Upper lobe of left lung (tissue), 6 donors: Measurements from ENCODE around the gene THEMIS. TPM values are rescaled to one million over a fixed set of nuclear protein-coding genes. Genes with fewer than 3 reads are reported as not detected.

Source experiments
- ATAC-seq, 2 donors: fragments of 200-7000 bp; cut with Tn5 transposase; one replicate each; pipeline ENCODE4 v1.9.1; 2022; ENCODE audit warnings: mild to moderate bottlenecking in 2 of 2, moderate library complexity in 2 of 2; ENCODE audit not compliant: low FRiP score in 2 of 2
- DNase-seq, 2 donors: peaks; one replicate each; pipeline ENCODE4 v3.0.0-alpha.2; 2019 to 2020
- H3K27ac ChIP-seq, 4 donors: fragments of 200-600 bp; sonication (generic); one replicate each; pipeline ENCODE4 v1.5.1; 2016 to 2019
- H3K27me3 ChIP-seq, 4 donors: fragments of 200-600 bp; sonication (generic); one replicate each; pipeline ENCODE4 v1.5.1; 2017 to 2019
- H3K36me3 ChIP-seq, 4 donors: fragments of 200-600 bp; sonication (generic); one replicate each; pipeline ENCODE4 v1.5.1; 2016 to 2019
- H3K4me1 ChIP-seq, 4 donors: fragments of 200-600 bp; sonication (generic); one replicate each; pipeline ENCODE4 v1.5.1; 2018 to 2019
- H3K4me3 ChIP-seq, 4 donors: fragments of 200-600 bp; sonication (generic); one replicate each; pipeline ENCODE4 v1.5.1; 2017 to 2019; ENCODE audit warnings: mild to moderate bottlenecking in 2 of 4, moderate library complexity in 1 of 4
- H3K9me3 ChIP-seq, 4 donors: fragments of 200-600 bp; sonication (generic); one replicate each; pipeline ENCODE4 v1.5.1; 2018 to 2019
- EP300 ChIP-seq, 4 donors: sonication (generic); formaldehyde crosslinking; IDR thresholded peaks; one replicate each; pipeline ENCODE4 v1.5.1; 2017; ENCODE audit warnings: antibody characterized with exemption in 4 of 4, control low read depth in 2 of 4
- POLR2A ChIP-seq, 4 donors: fragments of 450-650 bp; IDR thresholded peaks; one replicate each; pipeline ENCODE4 v1.5.1; 2016 to 2017; ENCODE audit warnings: antibody characterized with exemption in 4 of 4, mild to moderate bottlenecking in 2 of 4
- POLR2AphosphoS5 ChIP-seq, 2 donors: sonication (generic); formaldehyde crosslinking; IDR thresholded peaks; one replicate each; pipeline ENCODE4 v1.5.1; 2017; ENCODE audit warnings: antibody characterized with exemption in 2 of 2
- WGBS, 2 donors: methylation state at CpG; one replicate each; pipeline ENCODE4 v1.1.5; 2017 to 2018; 5-methylcytosine and 5-hydroxymethylcytosine counted together
- total RNA-seq, 6 donors: library from RNA; depleted of rRNA in 4 of 6; stranded (reverse); fragments of >200 nt in 4 of 6; gene quantifications; one replicate each; pipeline versions ENCODE4 v1.1.0 to v1.2.1, GENCODE V29; 2016 to 2021
- TF ChIP-seq, protein P1 (sequence below), 6 experiments: fragments of 450-650 bp in 4 of 6; fragments of 200-600 bp in 2 of 6; sonication (generic) in 2 of 6; IDR thresholded peaks; one replicate each; pipeline ENCODE4 v1.5.1; 2016 to 2019; ENCODE audit warnings: antibody characterized with exemption in 6 of 6
- donor health status: DM: no; HTN: no; CAD: no; lungs with moderate emphysema.
- donor health status: DM: no; HTN: yes; CAD: no; lungs with severe emphysema.

THEMIS gene, protein sequence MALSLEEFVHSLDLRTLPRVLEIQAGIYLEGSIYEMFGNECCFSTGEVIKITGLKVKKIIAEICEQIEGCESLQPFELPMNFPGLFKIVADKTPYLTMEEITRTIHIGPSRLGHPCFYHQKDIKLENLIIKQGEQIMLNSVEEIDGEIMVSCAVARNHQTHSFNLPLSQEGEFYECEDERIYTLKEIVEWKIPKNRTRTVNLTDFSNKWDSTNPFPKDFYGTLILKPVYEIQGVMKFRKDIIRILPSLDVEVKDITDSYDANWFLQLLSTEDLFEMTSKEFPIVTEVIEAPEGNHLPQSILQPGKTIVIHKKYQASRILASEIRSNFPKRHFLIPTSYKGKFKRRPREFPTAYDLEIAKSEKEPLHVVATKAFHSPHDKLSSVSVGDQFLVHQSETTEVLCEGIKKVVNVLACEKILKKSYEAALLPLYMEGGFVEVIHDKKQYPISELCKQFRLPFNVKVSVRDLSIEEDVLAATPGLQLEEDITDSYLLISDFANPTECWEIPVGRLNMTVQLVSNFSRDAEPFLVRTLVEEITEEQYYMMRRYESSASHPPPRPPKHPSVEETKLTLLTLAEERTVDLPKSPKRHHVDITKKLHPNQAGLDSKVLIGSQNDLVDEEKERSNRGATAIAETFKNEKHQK
- 1 to 10 TPM; 1.5 to 7.8 (median 2.2) TPM for total RNA-seq

DNA sequence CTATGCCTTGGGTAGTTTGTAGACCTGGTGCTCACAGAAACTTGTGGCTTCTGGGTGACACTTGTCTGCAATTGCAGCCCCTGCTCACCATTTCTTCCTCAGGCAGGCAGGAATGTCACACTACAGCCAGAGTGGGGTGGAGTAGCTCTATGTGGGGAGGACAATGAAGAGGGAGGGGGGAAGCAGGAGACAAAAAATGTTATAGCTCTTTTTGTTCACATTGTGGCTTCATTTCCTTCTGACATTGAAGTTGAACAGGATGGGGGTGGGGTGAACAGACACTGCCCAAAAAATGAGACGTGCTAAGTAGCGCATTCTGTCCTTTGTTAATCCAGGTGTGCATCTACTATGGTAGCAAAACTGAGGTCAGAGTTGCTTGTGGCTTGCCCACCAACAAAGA, at the start of gene THEMIS:
TSS of gene THEMIS (minus strand) at position 124 of the 400 bp plus-strand sequence. CDS start 126 bp downstream, outside the sequence.
- DNase-seq, result no peak
- Histone ChIP-seq H3K4me1 (no peaks in the 10 kb centered on the region), H3K36me3 (no peaks in the 10 kb centered on the region), H3K27me3 (no peaks in the 10 kb centered on the region), H3K9me3 (no peaks in the 10 kb centered on the region), H3K4me3 (peak within 1 kb of the TSS in 2 of 4 donors; percentile 14), H3K27ac (peak within 1 kb of the TSS in 1 of 4 donors; percentile 32)
- ATAC-seq, result no peak
- TF ChIP-seq POLR2AphosphoS5 (IDR thresholded peaks at IDR 0.05) (no peak), EP300 (IDR thresholded peaks at IDR 0.05) (no peak), POLR2A (IDR thresholded peaks at IDR 0.05) (no peak)
- TF ChIP-seq, protein P1, sequence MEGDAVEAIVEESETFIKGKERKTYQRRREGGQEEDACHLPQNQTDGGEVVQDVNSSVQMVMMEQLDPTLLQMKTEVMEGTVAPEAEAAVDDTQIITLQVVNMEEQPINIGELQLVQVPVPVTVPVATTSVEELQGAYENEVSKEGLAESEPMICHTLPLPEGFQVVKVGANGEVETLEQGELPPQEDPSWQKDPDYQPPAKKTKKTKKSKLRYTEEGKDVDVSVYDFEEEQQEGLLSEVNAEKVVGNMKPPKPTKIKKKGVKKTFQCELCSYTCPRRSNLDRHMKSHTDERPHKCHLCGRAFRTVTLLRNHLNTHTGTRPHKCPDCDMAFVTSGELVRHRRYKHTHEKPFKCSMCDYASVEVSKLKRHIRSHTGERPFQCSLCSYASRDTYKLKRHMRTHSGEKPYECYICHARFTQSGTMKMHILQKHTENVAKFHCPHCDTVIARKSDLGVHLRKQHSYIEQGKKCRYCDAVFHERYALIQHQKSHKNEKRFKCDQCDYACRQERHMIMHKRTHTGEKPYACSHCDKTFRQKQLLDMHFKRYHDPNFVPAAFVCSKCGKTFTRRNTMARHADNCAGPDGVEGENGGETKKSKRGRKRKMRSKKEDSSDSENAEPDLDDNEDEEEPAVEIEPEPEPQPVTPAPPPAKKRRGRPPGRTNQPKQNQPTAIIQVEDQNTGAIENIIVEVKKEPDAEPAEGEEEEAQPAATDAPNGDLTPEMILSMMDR (IDR thresholded peaks at IDR 0.05), result no peak
- WGBS, 2 donors, result 72 to 73% methylated on average over 2 of the region's 2 CpGs

DNA sequence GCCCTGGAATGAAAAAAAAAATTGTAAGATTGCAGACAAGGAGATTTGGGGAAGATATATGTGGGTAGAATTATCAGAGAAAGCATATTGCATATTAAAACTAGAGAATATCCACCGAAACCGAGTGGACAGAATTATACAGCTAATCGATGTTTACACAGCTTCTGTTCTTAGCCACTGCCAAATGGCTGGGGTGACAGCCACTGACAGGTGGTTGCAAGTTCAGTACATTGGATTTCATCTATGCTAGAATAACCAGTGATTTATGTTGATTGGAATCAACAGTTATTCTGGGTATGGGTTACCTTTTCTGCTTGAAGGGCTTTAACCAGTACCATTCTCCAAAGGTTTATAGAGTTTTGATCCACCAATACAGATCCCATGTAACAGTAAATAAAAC, 48.4 kb upstream of the THEMIS start:
- DNase-seq, result no peak
- no peaks in the 10 kb centered on the region for H3K36me3 ChIP-seq
- H3K27me3 ChIP-seq, result no peaks in the 10 kb centered on the region
- H3K9me3 ChIP-seq, result no peaks in the 10 kb centered on the region
- WGBS, 2 donors, result 96 to 98% methylated on average over 3 of the region's 3 CpGs
- no peaks in the 10 kb centered on the region for H3K4me1 ChIP-seq
- no peak overlapping the region for H3K4me3 ChIP-seq
- TF ChIP-seq POLR2A (IDR thresholded peaks at IDR 0.05) (no peak), EP300 (IDR thresholded peaks at IDR 0.05) (no peak), POLR2AphosphoS5 (IDR thresholded peaks at IDR 0.05) (no peak)
- TF ChIP-seq, protein P1 (IDR thresholded peaks at IDR 0.05), result no peak
- ATAC-seq, result no peak
- H3K27ac ChIP-seq, result no peak overlapping the region

DNA sequence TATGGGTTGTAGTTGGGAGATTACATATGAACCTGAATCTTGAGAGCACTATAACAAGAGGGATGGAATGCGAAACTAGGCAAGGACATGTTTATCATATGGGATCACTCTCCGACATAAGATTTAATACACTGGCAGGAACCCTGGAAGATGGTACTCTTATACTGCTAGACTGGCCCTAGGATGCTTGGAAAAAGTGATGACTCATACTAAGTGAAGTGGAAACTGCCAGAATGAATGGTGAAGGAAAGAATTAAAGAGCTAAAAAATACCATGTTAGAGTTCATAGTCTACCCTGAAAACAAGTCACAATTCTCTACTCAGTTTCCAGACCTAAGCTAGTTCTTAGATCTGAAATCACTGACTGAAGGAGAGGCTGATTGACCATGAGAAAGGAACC, 45.5 kb upstream of the THEMIS start:
- TF ChIP-seq POLR2AphosphoS5 (IDR thresholded peaks at IDR 0.05), result no peak
- TF ChIP-seq EP300 (IDR thresholded peaks at IDR 0.05), result no peak
- TF ChIP-seq, protein P1 (IDR thresholded peaks at IDR 0.05), result no peak
- TF ChIP-seq POLR2A (IDR thresholded peaks at IDR 0.05), result no peak
- no peak for DNase-seq
- Histone ChIP-seq H3K27ac (no peak overlapping the region), H3K9me3 (no peaks in the 10 kb centered on the region), H3K4me1 (no peaks in the 10 kb centered on the region), H3K4me3 (no peak overlapping the region), H3K36me3 (no peaks in the 10 kb centered on the region), H3K27me3 (no peaks in the 10 kb centered on the region)
- ATAC-seq, result no peak
- WGBS, 2 donors, result 87 to 98% methylated on average over 2 of the region's 2 CpGs

DNA sequence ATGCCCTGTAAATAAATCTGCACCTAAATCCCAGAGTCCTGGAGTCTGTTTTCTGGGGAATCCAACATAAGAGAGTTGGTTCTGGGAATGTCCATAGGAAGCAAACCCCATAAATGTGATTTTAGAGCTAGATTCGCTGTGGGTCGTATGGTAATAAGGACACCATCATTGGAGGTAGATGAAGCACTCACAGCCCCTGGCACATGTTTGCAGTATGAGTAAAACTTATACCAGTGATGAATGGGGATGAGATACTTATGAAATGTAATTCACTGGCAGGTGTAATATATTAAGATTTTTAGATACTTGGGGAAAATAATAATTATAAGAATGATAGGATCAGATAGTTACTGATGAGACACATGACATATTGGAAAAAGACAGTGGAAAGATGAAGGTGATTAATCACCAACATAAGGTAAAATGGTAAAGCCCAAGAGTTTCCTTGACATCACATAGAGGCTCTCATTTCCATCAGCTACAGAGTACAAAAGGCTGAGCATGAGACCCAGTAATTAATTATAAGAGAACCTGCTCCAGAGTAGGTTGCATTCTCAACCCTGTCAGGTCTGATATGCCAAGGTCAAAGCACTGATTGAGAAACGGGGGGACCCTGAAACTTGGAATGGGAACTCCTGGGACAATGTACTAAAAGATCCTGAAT, 44.7 kb upstream of the THEMIS start:
- H3K4me3 ChIP-seq, result no peak overlapping the region
- ATAC-seq (no peak), DNase-seq (no peak)
- no peaks in the 10 kb centered on the region for H3K36me3 ChIP-seq
- H3K27ac ChIP-seq, result no peak overlapping the region
- TF ChIP-seq POLR2A (IDR thresholded peaks at IDR 0.05), result no peak
- TF ChIP-seq POLR2AphosphoS5 (IDR thresholded peaks at IDR 0.05), result no peak
- TF ChIP-seq, protein P1 (IDR thresholded peaks at IDR 0.05), result no peak
- TF ChIP-seq EP300 (IDR thresholded peaks at IDR 0.05), result no peak
- H3K9me3 ChIP-seq, result no peaks in the 10 kb centered on the region
- 88 to 95% methylated on average over 3 of the region's 3 CpGs for WGBS, 2 donors
- H3K4me1 ChIP-seq, result no peaks in the 10 kb centered on the region
- no peaks in the 10 kb centered on the region for H3K27me3 ChIP-seq
